AG04450 (cell line): ENCODE results near the gene BICD2. TPM values are rescaled to one million over a fixed set of nuclear protein-coding genes. Genes with fewer than 3 reads are reported as not detected.

Experiments used
- CTCF ChIA-PET: fragments of 300-600, 350-600 bp; formaldehyde crosslinking; extraction: SDS; loops from one replicate; lab custom pipeline; 2022; ENCODE audit warnings: antibody characterized with exemption, inconsistent platforms; lab: Charles Lee
- POLR2A ChIA-PET: fragments of 350-600 bp; formaldehyde crosslinking; extraction: SDS; loops from one replicate; lab custom pipeline; 2021; ENCODE audit warnings: antibody characterized with exemption, inconsistent platforms; lab: Yijun Ruan, JAX
- DNase-seq: peaks from one replicate; pipeline ENCODE4 v3.0.0-alpha.2; 2011; ENCODE audit warnings: low read depth, low spot score
- H3K27ac ChIP-seq: one replicate; pipeline ENCODE4 v1.5.1; 2012; ENCODE audit warnings: low read depth, low read length, control low read depth
- H3K27me3 ChIP-seq: one replicate; pipeline ENCODE4 v1.6.0; 2012; ENCODE audit warnings: low read length; ENCODE audit not compliant: control insufficient read depth, insufficient read depth
- H3K4me3 ChIP-seq: 2 replicates; pipeline ENCODE4 v1.5.1; 2011; ENCODE audit warnings: mild to moderate bottlenecking, low read depth, low read length, control low read depth
- H3K9me3 ChIP-seq: 2 replicates; pipeline ENCODE4 v1.5.1; 2012; ENCODE audit warnings: low read length; ENCODE audit not compliant: control insufficient read depth, insufficient read depth
- CTCF ChIP-seq: IDR thresholded peaks from 2 replicates; pipeline ENCODE4 v1.5.1; 2011; ENCODE audit warnings: low read depth, low read length, control low read depth, inconsistent platforms
- polyA plus RNA-seq: library from polyadenylated mRNA; depleted of rRNA; stranded (reverse); fragments of >200 nt; gene quantifications from 2 replicates; pipeline ENCODE4 v1.2.3, GENCODE V29; 2011

Gene BICD2
- polyA plus RNA-seq, 1 experiment = 11.2 TPM

- CTCF ChIA-PET = interaction anchor here (1.0 to 4.1 kb wide), 4 partner anchors 10 to 61 kb away, joined by 3 to 33 read pairs (median 4); no protein-coding TSS in a partner anchor
- POLR2A ChIA-PET = no interaction called here
- no peak for DNase-seq
- no peak overlapping the region for H3K4me3 ChIP-seq
- no peak for TF ChIP-seq CTCF
- no peak overlapping the region for H3K27ac ChIP-seq
- no peaks in the 10 kb centered on the region for H3K9me3 ChIP-seq
- no peaks in the 10 kb centered on the region for H3K27me3 ChIP-seq
Measured at GRCh38 chr9:92729735-92730155, 34.9 kb downstream of the BICD2 start.

GRCh38 chr9:92728831-92729734 is 35.5 kb downstream of the BICD2 start:
- DNase-seq = no peak
- POLR2A ChIA-PET = no interaction called here
- Histone ChIP-seq H3K9me3 (no peaks in the 10 kb centered on the region), H3K4me3 (no peak overlapping the region), H3K27me3 (no peaks in the 10 kb centered on the region), H3K27ac (no peak overlapping the region)
- CTCF ChIA-PET = interaction anchor here (1.2 to 4.1 kb wide), 3 partner anchors 11 to 61 kb away, joined by 3 to 33 read pairs (median 5); no protein-coding TSS in a partner anchor
- TF ChIP-seq CTCF = peak; percentile 59

- DNase-seq = no peak
- TF ChIP-seq CTCF = no peak
- ChIA-PET CTCF (interaction anchor here (4.1 kb wide), 1 partner anchor 62 kb away, joined by 33 read pairs; no protein-coding TSS in a partner anchor), POLR2A (no interaction called here)
- Histone ChIP-seq H3K9me3 (no peaks in the 10 kb centered on the region), H3K27ac (no peak overlapping the region), H3K27me3 (no peaks in the 10 kb centered on the region), H3K4me3 (no peak overlapping the region)
Measured at GRCh38 chr9:92727716-92728700, 36.6 kb downstream of the BICD2 start.

- no peak for TF ChIP-seq CTCF
- DNase-seq = no peak
- no peaks in the 10 kb centered on the region for H3K9me3 ChIP-seq
- peak overlapping the region; percentile 11 for H3K27ac ChIP-seq
- no peaks in the 10 kb centered on the region for H3K27me3 ChIP-seq
- ChIA-PET CTCF (interaction anchor here (1.3 kb wide), 1 partner anchor 11 kb away, joined by 8 read pairs; no protein-coding TSS in a partner anchor), POLR2A (interaction anchor here (0.6 kb wide), 1 partner anchor 463 kb away, joined by 5 read pairs; no protein-coding TSS in a partner anchor)
- H3K4me3 ChIP-seq = no peak overlapping the region
Measured at GRCh38 chr9:92726971-92727715, 37.5 kb downstream of the BICD2 start.
